HG02852 (cell line): Measurements from ENCODE around the gene OR56A3.
A peak's percentile ranks its signal among the peaks of the same experiment; 100 is the strongest.
"Not testable (repeated sequence)": the region's sequence is repeated elsewhere in the genome, so short reads cannot be mapped to it uniquely, and the experiment has no call there.

Experiments
- ATAC-seq: cut with Tn5 transposase; IDR thresholded peaks from one replicate; pipeline ENCODE4 v1.9.1; 2021; ENCODE audit warnings: mild to moderate bottlenecking, moderate library complexity; ENCODE audit not compliant: unreplicated experiment

Gene OR56A3, protein sequence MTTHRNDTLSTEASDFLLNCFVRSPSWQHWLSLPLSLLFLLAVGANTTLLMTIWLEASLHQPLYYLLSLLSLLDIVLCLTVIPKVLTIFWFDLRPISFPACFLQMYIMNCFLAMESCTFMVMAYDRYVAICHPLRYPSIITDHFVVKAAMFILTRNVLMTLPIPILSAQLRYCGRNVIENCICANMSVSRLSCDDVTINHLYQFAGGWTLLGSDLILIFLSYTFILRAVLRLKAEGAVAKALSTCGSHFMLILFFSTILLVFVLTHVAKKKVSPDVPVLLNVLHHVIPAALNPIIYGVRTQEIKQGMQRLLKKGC

DNA sequence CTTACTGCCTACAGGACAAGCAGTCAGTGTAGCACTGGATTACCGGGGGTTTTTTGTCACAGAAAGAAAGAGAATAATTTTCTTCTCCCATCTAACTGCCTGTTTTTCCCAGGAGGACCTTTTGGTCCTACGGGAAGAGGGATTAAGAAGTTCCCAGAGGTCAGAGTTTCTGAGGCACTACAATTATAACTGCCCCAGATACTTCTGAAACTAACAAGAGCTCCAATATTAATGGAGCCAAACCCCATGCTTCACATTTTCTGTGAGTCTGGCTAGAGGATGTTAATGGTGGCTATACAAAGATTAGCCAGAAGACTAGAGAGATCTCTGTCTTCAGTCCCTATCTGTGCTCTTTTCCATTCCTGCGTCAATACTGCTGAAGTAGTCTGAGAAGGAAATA, at the start of gene OR56A3:
OR56A3 (plus strand) TSS at position 301 of the 400 bp plus-strand sequence. CDS start 5,096 bp downstream, outside the sequence.
- ATAC-seq = no peak

- ATAC-seq = no peak
Measured at GRCh38 chr11:5892908-5893307, 49.1 kb upstream of the OR56A3 start, which contains the start of gene OR52E5. Gene OR52E5, plus strand, starts transcription at chr11:5893208. Its CDS starts 7,569 bp downstream, at chr11:5900777.

GRCh38 chr11:5899534-5899933, 42.5 kb upstream of the OR56A3 start:
- no peak for ATAC-seq

DNA sequence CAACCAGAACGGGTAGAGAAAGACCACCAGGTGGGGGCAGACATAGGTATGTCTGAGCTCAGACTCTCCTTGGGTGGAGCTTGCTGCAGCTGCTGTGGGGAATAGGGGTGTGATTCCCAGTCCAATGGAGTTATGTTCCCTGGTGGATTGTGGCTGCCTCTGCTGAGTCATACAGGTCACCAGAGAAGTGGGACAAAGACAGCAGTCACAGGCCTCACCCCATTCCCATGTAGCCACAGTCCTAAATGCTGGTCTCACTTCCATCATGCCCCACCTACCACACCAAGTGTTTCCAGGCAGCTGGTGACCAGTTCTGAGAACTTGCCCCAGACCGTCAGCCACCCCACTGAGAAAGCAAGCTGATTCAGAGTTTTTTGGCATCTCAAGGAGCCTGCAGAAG, 31.5 kb upstream of the OR56A3 start:
- ATAC-seq = no peak

DNA sequence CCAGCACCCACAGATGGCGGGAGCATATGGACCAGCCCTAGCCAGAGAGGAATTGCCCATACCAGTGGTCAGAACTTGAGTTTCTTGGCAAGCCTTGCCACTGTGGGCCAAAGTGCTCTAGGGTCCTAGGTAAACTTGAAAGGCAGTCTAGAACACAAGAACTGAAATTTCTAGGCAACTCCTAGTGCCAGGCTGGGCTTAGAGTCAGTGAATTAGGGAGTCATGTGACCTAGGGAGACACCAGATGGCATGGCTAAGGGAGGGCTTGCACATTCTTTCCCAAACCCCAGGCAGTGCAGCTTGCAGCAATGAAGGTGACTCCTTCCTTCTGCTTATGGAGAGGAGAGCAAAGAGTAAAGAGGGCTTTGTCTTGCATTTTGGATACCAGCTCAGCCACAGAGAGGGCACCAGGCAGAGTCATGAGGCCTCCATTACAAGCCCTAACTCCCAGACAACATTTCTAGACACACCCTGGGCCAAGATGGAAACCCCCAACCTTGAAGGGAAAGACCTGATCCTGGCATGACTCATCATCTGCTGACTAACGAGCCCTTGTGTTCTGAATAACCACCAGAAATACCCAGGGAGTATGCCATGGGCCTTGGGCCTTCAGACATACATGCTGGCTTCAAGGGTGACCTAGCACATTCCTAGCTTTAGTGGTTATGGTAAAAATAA, 19.2 kb upstream of the OR56A3 start:
- ATAC-seq = peak; percentile 90

- peak; percentile 24 for ATAC-seq
Measured at GRCh38 chr11:5923427-5923776, 18.6 kb upstream of the OR56A3 start.

DNA sequence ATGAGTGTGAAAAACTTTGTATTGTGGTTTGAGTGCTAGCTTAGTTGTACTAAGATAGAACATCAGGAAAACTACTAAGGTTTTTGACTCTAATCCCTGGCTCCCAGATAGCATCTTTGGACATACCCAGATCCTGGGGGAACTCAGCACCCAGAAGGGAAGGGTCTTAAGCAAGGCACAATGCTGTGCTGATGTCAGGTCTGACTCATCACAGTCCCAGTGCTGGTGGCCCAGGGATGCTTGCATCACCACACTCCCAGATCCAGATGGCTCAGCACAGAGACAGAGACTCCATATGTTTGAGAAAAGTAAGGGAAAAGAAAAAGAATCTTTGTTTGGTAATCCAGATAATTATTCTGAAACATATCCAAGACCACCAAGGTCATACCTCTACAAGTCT, 18.3 kb upstream of the OR56A3 start:
- ATAC-seq = peak; percentile 24

DNA sequence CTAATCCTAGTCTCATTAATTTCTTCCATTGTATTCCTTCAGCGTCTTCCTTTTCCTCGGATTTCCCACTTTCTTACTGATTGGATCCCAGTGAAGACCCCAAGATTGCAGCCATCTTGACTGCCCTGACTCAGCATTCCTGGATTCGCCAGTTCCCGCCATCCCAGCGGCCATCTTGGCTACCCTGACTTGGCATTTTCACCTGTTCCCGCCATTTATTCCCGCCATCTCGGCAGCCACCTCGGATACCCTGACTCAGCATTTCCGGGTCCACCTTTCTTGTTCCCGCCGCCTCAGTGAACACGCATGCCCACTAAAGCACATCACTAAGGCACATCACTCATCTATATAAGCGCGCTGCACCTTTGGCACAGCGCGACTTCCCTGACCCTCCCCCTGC, 13.8 kb upstream of the OR56A3 start:
- no peak for ATAC-seq

- ATAC-seq = no peak
Measured at GRCh38 chr11:5928811-5929210, 13.2 kb upstream of the OR56A3 start.

DNA sequence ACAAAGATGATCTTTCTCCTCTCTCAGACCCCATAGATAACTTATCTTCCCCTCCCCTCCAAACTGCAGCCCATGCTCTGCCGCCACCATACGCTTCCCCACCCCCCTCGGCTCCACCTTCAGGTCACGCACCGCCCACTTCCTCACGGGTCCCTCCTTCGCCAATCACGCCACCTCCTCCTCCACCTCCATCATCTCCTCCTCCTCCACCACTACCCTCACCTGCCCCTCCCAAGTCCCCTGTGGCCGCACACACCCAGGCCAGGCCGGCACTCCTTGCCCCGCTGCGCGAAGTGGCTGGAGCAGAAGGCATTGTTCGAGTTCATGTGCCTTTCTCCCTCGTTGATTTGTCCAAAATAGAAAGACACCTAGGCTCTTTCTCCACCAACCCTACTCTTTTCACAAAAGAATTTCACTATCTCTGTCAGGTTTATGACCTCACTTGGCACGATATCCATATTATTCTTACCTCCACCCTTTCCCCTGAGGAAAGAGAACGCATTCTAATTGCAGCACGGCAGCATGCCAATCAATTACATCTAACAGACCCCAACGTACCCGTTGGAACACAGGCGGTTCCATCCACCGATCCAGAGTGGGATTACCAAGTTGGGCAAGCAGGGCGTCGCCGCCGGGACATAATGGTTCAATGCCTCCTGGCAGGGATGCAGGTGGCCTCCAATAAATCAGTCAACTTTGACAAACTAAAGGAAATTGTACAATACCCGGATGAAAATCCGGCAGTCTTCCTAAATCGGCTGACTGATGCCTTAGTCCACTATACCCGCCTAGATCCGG, 12.3 kb upstream of the OR56A3 start:
- no peak for ATAC-seq

DNA sequence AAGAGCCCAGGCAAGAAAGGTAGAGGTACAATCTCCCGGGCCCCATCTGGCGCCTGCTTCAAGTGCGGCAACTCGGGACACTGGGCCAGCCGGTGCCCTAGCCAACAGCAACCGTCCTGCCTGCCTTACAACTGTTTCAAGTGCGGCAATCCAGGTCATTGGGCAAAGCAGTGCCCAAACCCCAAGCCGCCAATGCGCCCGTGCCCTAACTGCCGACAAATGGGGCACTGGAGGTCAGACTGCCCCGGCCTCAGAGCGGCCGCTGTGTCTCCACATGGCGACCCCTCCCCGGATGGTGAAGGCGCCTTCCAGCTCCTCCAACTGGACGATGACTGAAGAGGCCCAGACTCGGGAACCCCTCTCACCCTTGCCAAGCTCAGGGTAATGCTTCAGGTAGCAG, 11.4 kb upstream of the OR56A3 start:
- ATAC-seq = no peak

DNA sequence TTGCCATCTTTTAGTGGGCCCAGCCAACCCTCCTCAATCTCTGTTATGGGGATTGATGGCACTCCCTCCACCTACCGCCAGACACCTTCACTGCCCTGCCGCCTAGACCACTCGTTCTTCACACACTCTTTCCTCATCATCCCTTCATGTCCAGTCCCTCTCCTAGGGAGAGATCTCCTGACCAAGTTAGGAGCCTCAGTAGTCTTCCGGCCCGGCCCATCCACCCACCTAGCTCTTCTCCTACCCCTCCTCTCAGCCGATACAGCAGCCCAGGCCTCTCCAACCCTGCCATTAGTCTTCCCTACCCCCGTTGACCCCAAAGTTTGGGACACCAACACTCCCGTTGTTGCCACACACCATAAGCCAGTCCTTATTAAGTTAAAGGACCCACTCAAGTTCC, 11.0 kb upstream of the OR56A3 start:
- no peak for ATAC-seq

GRCh38 chr11:5932671-5933070, 9.4 kb upstream of the OR56A3 start:
- ATAC-seq = no peak

DNA sequence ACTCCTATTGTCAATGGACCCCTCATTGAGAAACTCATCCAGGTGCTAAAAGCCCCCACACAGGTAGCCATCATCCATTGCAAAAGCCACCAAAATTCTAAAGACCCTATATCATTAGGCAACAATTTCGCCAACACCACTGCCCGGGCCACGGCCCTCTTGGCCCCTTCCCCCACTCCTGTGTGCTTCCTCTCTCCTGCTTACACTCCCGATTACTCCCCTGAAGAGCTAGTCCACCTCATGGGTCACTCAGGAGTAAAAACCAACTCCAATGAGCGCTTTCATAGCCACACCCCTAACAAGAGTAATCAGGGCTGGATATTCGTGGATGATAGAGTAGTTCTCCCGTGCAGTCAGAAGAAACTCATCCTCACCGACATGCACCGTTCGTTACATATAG, 8.9 kb upstream of the OR56A3 start:
- ATAC-seq = no peak

DNA sequence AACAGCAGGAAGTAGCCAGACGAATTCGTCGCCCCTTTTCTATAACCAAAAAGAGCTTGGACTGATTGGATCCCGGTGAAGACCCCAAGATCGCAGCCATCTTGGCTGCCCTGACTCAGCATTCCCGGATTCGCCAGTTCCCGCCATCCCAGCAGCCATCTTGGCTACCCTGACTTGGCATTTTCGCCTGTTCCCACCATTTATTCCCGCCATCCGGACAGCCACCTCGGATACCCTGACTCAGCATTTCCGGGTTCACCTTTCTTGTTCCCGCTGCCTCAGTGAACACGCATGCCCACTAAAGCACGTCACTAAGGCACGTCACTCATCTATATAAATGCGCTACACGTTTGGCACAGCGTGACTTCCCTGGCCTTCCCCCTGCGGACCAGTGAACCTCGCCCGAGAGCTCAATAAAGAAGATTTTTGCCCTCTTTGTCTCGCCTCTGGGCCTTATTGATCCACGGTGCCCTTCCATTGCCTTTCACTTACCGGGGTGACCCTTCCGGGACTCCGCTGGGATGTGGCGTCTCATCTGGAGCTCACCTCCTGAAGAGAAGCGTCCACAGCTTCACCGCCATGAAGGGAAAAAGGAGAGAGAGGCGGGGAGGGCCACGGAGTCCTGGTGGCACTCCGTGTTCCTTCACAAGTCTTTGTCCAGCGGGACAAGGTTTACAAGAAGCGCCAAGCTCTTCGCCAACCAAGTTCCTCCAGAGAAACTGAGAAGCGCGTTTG, 4.0 kb upstream of the OR56A3 start:
- no peak for ATAC-seq

- no peak for ATAC-seq
Measured at GRCh38 chr11:5938603-5938965, 3.5 kb upstream of the OR56A3 start.

- no peak for ATAC-seq
Measured at GRCh38 chr11:5940748-5941147, 1.3 kb upstream of the OR56A3 start.

DNA sequence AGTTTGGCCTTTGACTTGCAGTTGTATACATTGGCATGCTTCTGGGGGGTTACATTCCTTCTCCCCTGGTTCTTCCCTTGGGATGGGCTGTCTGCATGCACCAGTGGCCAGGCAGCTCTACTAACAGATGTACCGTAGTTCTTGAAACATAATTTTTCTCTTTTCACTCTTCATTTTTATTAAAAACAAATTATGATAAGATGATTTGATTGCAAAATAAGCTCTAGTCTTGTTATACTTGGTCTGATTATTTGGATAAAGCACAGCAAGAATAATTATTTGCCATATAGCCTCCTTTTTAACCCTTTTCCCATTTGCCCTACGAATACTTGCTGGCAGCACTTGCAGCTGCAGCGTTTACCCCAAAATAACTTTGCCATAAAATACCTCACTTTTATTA, 13.5 kb downstream of the OR56A3 start:
- ATAC-seq = no peak

- ATAC-seq = not testable (repeated sequence)
Measured at GRCh38 chr11:5960704-5961320, 18.8 kb downstream of the OR56A3 start.

- ATAC-seq = no peak
Measured at GRCh38 chr11:5966958-5967357, 24.9 kb downstream of the OR56A3 start.

- ATAC-seq = no peak
Measured at GRCh38 chr11:5967708-5968107, 25.7 kb downstream of the OR56A3 start.
